SK-N-MC (cell line): Measurements from ENCODE around the gene CYP24A1.

Experiments
- EZH2 ChIP-seq: fragments of 200-600 bp; sonication (generic); IDR thresholded peaks from one replicate; pipeline ENCODE4 v1.6.1; 2017; ENCODE audit warnings: antibody characterized with exemption
- FOXP2 ChIP-seq: optimal IDR thresholded peaks from 2 replicates; pipeline ENCODE3; 2011; ENCODE audit warnings: mild to moderate bottlenecking, moderate library complexity; ENCODE audit not compliant: insufficient read depth; ENCODE audit errors: extremely low read length, control extremely low read depth
- POLR2AphosphoS5 ChIP-seq: IDR thresholded peaks from 2 replicates; pipeline ENCODE4 v1.6.1; 2012; ENCODE audit warnings: mild to moderate bottlenecking, low read depth, low read length, borderline replicate concordance

DNA sequence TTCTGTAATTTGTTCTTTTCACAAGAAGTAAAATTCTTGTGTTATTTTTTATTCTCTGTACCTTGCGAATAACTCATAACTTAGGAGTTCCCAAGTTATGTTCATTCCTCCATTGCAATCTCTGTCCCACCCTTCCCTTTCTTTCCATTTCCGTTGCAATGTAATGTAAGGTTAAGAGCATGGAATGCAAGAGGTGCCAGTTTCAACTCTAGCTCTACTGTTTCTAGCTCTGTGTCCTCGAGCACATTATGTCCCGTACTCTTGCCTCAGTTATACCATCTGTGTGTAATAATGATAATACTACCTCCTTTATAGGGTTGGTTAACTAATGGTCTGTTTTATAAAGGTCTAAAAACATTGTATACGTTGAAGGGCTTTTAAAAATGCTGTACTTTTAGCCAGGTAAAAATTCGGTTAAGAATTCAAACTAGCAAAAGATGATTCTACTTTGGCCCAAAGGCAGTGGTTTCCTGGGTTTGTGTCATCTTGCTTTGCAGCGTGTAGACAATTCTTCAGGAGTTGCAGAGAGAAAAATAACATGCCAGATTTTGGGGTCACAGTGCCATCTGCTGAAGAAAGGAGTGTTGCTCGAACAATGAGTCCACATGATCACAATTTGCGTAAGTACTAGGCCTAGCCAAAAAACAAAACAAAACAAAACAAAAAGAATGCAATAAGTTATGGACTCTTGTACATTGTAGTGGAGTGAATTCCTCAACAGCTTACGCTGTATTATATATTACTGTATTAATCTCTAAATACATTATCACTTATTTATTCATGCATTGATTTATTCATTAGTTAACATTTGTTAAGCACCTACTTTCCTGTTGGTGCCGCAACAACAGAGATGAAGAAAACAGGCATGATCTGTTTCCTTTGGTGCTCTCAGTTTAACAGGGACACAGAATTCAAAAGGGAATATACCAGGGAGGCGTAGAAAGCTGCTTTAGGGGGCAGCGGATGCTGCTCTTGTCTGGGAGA is 24.1 kb upstream of the CYP24A1 start:
- TF ChIP-seq POLR2AphosphoS5 (no peak), EZH2 (no peak), FOXP2 (no peak)
